Measurements from ENCODE around the gene CAMTA1. TPM values are rescaled to one million over a fixed set of nuclear protein-coding genes. Genes with fewer than 3 reads are reported as not detected.

CAMTA1 gene
- total and polyA plus RNA-seq, 9 of the 15 experiments (the other 6 are each of a cell fraction or from before 2014, with no cell fraction given), result 43.9 to 161 (median 65.9) TPM

- Histone ChIP-seq H3K4me1 (replicated peaks in 1 of 2; ENCODE audit: control insufficient read depth in 2 of 2, insufficient read depth in 2 of 2, low read length in 2 of 2) (no peaks in the 10 kb centered on the region), H3K27me3 (ENCODE audit: control insufficient read depth in 2 of 2, insufficient read depth in 2 of 2, low read length in 2 of 2) (peaks cover 18 to 74% of the 10 kb centered on the region in 2 experiments), H4K20me1 (replicated peaks; ENCODE audit: control insufficient read depth, insufficient read depth, low read length) (peaks cover 9% of the 10 kb centered on the region), H3K36me3 (ENCODE audit: control insufficient read depth, insufficient read depth, low read length) (no peaks in the 10 kb centered on the region), H3K9me3 (replicated peaks; ENCODE audit: control insufficient read depth, insufficient read depth, low read depth, low read length) (no peaks in the 10 kb centered on the region), H3K4me3 (no peak overlapping the region), H2AFZ (ENCODE audit: low read depth, low read length) (no peak overlapping the region), H3K9me1 (ENCODE audit: control insufficient read depth, insufficient read depth, low read length) (no peaks in the 10 kb centered on the region), H3K9ac (ENCODE audit: insufficient read depth in 1 of 2, low read depth in 2 of 2, low read length in 2 of 2) (peak overlapping the region in 1 of 2 experiments; percentile 6; a peak in 1 of 4 replicates), H3K79me2 (ENCODE audit: control insufficient read depth, insufficient read depth, low read length) (no peaks in the 10 kb centered on the region), H3K27ac (ENCODE audit: extremely low read depth, low read depth, low read length) (no peak overlapping the region), H3K4me2 (ENCODE audit: insufficient read depth, low read length) (no peak overlapping the region)
- in situ Hi-C loops (cut with MboI) (no loop called here), intact Hi-C loops (cut with micrococcal nuclease) (no loop called here)
- FAIRE-seq (no peak), ATAC-seq (no peak), DNase-seq (ENCODE audit: extremely low read depth in 1 of 4, low spot score in 3 of 4) (no peak)
- WGBS (ENCODE audit: insufficient coverage, low coverage, missing lambda C conversion rate), result 0% methylated on average over 10 of the region's 10 CpGs
- CTCF ChIA-PET (ENCODE audit: low intra/inter-chr PET ratio), result no interaction called here
- POLR2A ChIA-PET, result interaction anchor here (0.6 kb wide), 1 partner anchor 66 kb away, joined by 3 read pairs; no protein-coding TSS in a partner anchor
- BruUV-seq (replicated peaks), result no TSS peak
- TF ChIP-seq CBFA2T3 (IDR thresholded peaks at IDR 0.05) (no peak), KAT7 (CRISPR knock-in tag; IDR thresholded peaks at IDR 0.05; ENCODE audit: borderline replicate concordance) (no peak), HINFP (tag; conservative IDR thresholded peaks at IDR 0.05; ENCODE audit: low read depth) (no peak), ZBTB12 (CRISPR knock-in tag; IDR thresholded peaks at IDR 0.05) (no peak), MAFF (IDR thresholded peaks at IDR 0.05; ENCODE audit: low read length) (no peak), HOMEZ (CRISPR knock-in tag; IDR thresholded peaks at IDR 0.05) (no peak), CHD7 (IDR thresholded peaks at IDR 0.05; ENCODE audit: low read depth, low read length) (no peak)
These were observed 263.1 kb downstream of the CAMTA1 start for GRCh38 chr1:7048395-7048794.
